GM21390 (cell line): ENCODE data around the gene STK4.

Experiments
- ATAC-seq: cut with Tn5 transposase; IDR thresholded peaks from one replicate; pipeline ENCODE4 v1.9.1; 2021; ENCODE audit not compliant: unreplicated experiment

STK4 gene

DNA sequence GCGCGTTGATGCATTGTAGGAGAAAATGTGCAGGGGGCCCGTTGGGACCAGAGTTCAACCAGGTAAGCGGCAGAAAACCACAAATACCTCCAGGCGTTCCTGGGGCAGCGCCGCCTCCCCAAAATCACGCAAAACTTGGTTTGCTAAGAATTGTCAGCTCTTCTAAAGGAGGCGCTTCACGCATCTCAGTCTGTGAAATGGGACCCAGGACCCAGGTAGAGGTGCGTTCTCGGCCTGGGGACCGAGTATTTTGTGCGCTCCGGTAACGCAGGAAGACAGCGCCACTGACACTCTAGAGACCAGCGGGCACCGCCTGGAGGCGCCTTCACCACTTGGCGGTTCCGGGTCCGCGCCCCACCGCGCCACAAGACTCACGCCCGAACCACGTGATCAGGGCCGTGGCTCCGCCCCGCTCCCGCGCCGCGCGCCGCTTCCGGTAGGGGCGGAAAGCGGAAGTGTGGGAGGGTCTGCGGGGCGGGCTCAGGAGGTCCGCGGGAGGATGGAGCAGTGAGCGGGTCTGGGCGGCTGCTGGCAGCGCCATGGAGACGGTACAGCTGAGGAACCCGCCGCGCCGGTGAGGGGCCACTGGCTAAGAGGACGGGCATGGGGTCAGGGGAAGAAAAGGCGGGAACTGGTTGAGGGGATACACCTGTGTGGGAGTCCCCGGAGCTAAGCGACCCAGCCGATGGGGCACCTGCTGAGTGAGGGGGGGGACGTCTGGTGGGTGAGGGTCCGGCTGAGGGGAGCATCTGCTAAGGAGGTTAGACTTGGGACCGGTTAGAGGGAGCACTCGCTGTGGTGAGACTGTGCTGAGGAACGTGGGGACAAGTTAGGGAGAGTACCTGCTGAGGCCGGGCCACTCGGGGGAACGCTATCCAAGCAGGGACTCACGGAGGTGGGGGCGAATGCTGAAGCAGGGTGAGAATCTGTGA lies at the start of gene STK4:
STK4 (plus strand) TSS at position 483 of the 932 bp plus-strand sequence; CDS start at position 540, 57 bp downstream.
- peak; percentile 68 for ATAC-seq

DNA sequence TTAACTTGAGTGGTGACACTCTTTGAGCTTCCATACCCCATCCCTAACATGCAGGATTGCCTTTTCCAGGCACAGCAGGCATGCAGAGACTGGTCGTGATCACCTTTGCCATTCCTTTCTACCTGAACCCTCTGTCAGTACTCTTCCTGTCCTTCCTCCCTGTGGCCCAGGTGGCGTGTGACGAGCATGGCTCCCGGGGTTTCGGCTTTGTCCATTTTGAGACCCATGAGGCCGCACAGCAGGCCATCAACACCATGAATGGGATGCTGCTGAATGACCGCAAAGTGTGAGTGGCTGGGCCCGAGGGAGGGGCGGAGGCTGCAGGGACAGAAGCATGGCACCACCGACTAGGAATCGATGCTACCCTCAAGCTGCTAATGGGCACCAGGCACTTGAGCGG lies 49.7 kb upstream of the STK4 start:
- ATAC-seq, result no peak

DNA sequence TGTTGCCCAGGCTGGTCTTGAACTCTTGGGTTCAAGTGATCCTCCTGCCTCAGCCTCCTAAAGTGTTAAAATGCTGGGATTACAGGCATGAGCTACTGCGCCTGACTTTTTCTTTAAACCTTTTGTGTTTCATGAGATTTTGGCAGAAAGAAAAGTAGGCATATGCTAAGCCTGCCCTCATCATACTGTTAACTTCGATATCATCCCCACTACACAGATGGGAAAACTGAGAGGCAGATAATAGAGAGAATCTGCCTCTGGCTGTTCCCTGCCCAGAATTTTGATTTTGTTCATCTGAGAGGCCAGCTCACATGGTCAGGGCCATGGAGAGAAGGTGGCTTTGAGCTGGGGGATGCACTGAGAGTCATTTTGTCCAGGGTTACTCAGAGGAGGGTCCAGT lies 48.9 kb upstream of the STK4 start:
- no peak for ATAC-seq

DNA sequence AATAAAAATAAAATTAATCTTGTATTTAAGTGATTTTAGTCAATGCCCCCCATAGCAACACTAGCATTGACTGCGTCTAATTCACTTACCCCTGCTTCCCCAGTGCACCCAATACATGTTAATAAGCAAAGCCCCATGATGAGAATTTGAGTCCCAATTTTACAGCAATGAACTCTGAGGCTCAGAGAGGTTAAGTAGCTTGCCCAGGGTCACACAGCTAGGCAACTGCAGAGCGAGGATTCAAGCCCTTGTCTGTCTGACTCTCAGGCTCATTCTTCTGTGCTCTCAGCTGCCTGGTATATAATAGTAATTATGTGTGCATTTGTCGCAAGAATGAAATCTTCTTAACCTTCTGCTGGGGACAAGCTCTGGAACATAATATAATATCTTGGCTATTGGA lies 48.0 kb upstream of the STK4 start:
- ATAC-seq, result no peak

DNA sequence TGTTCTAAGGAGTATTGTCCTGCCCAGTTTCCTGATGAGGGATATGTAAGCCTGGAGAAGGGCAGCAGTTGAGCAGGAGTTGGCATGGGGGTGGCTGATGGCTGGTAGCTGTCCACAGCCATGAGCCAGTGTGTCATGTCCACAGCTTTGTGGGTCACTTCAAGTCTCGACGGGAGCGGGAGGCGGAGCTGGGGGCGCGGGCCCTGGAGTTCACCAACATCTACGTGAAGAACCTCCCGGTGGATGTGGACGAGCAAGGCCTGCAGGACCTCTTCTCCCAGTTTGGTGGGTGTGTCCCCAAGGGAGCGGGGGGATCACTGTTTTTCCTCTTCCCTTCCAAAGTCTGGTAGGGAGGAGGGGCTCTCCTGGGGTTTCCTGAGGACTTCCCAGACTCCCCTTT lies 47.6 kb upstream of the STK4 start:
- no peak for ATAC-seq

DNA sequence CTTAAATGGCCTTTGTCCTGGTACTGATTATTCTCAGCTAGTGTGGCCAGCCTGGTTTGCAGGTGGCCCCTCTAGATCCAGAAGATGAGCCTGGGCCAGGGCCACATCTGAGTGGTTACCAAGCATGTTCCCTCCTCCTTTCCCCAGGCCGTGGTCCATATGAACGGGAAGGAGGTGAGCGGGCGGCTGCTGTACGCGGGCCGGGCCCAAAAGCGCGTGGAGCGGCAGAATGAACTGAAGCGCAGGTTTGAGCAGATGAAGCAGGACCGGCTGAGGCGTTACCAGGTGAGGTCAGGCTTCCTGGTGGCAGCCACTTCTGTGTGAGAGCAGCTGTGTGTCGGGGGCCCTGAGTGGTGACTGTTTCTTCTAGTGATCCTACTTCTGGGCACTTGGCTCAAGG lies 44.9 kb upstream of the STK4 start:
- ATAC-seq, result no peak

DNA sequence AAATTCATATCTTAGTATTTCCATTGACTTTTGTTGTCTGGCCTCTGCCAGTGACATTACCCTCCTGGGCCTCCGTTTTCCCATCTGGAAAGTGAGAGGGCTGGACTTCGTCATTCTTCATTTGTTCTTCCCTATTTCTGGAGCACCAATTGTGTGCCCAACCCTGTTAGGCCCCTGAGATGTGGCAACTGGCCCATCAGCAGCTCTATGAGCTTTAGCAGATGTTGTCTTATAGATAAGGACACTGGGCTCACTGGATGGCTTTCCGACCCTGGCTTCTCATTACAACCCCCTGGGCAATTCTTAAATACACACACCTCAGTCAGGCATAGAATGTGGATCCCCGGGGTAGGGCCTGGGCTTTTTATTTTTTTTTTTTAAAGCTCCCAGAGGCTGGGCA lies 41.8 kb upstream of the STK4 start:
- no peak for ATAC-seq

DNA sequence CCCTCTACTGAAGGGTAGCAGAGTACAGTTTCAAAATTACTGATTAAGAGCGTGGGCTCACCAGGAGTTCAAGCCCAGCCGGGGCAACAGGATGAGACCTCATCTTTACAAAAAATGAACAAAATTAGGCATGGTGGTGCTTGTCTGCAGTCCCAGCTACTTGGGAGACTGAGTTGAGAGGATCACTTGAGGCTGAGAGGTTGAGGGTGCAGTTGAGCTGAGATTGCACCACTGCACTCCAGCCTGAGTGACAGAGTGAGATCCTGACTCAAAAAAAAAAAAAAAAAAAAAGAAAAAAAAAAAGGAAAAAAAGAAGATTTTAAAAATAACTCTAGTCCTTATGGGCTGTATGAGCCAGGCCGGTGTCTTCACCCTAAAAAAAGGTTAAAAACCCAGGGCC lies 37.7 kb upstream of the STK4 start:
- ATAC-seq, result no peak

DNA sequence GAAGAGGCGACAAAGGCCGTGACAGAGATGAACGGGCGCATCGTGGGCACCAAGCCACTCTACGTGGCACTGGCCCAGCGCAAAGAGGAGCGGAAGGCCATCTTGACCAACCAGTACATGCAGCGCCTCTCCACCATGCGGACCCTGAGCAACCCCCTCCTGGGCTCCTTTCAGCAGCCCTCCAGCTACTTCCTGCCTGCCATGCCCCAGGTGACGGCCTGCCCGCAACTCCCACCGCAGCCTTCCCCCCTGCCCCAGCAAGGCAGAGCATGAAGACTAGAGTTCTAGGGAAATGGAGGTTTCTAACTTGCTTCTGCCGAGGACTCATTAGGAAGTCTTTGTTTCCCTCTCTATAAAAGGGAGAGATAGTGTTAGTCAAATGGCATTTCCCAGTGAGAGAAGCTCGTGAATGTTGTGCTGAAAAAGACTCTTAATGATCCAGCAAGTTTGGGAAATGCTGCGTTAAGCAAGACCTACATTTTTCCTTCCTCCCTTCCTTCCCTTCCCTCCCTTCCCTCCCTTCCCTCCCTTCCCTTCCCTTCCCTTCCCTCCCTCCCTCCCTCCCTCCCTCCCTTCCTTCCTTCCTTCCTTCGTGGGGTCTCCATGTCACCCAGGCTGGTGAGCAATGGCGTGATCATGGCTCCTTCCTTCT lies 35.7 kb upstream of the STK4 start:
- ATAC-seq, result no peak

DNA sequence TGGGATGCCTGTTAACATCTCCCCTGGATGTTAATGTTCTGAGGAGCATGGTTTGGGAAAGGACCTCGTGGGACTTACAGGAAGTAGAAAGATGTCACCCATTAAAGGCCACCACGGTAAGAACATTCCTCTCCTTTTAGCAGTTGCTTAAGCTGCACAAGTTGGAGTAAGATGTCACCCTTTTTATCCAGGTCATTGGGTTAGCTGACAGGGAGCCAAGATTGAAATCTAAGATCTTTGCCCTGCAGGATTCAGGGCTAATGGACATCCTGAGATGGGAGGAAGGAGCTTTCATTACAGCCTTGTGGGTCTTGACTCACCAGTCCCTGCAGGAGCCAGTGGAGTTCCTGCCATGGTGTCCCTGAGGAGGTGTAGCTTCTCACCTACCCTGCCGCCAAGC lies 34.4 kb upstream of the STK4 start:
- ATAC-seq, result no peak

DNA sequence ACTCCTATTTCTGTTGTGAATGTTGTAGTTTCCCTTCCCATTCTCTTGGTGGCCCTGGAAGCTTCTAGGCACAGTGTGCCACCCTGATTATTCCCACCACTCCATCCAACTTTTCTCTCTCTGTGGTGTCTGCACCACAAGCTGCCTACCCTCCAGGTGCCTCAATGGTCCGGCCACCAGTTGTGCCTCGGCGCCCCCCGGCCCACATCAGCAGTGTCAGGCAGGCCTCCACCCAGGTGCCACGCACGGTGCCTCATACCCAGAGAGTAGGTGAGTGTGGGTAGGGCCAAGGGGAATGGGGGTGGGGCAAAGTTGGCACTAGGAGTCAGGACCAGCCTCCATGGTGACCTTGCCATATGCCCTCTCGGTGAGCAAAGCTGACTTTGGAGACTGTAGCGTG lies 33.4 kb upstream of the STK4 start:
- no peak for ATAC-seq

DNA sequence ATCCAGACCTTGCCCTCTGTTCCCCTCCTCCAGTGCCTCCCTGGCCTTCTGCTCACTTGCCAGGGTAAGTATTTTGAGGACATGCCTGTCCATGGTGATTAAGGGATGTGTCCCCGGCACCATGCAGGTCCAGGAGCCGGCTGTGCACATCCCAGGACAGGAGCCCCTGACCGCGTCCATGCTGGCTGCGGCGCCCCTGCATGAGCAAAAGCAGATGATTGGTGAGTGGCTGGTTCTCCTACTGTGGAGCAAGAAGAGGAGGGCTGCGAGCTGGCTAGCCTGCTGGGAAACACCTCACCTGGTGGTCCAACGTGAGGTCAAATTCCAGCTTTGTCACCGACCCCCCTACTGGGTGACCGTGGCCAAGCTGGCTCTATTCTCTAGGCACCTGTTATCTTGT lies 29.8 kb upstream of the STK4 start:
- no peak for ATAC-seq

DNA sequence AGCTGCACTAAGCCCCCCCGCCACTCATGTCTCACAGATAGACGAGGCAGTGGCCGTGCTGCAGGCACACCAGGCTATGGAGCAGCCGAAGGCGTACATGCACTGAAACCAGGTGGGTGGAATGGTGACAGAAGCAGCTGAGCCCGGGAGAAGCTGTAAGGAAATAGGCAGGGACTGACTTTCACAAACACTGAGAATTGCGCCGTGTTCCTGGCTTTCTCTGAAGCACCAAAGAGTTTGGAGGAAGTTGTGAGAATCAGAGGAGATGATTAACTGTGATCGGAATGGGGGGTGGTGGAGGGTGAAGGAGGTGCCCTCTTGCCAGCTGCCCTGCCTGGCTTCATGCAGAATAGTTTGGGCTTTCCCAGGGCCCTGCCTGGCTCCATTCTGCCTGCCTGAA lies 27.7 kb upstream of the STK4 start:
- no peak for ATAC-seq

DNA sequence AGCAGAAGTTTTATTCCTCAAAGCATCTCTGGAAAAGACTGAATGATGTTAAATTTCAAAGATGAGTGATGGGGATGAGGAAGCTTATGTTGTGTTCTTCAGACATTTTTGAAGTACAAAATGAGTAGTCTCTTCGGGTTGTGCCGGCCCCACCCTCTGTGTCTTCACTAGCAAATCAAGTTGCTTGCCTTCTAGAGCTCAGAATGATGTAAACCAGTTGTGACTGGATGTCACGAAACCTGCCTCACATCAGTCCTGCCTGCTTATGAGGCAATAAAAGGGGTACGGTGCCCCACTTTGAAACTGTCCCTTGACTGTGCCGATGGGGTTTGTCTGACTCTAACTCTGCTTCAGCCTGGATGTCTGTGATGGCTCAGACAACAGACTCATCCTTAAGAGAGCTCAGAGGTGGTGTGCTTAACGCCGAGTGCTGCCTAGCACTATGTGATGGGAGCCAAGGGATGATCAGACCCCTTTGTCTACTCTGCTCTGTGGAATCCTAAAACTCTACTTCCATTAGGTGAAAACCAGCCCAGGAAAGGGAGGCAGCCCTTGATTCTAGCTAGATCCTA lies 25.1 kb upstream of the STK4 start:
- no peak for ATAC-seq

DNA sequence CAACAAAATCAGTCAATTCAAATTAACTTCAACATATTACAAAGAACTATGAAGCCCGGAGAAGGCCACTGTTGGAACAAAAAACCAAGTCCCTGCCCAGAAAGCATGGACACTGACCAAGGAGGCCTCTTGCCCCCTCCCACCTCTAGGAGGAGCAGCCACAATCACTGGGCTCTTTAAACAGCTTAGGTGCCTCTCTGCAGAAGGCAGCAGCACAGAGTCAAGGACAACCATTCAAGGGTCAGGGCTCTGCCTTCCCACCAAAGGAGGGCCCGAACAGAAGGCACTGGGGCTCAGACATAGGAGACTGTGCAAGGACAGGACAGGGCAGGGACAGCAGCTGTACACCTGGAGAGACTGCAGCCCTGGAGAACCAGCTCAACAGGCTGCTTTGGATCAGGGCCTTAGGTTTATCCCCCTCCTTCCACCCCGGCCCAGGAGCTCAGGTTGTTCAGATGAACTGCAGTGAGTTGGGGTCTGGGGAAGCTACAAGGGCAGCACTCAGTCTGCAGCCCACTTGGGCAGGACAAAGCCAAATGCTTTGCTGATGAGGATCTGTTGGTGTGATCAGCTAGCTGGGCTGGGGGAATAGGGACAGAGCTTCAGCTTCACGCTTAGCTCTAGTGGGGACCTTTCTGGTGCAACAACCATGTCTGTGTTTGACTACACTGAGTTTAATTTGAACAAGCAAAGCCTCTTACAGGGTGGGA lies 23.9 kb upstream of the STK4 start:
- no peak for ATAC-seq

DNA sequence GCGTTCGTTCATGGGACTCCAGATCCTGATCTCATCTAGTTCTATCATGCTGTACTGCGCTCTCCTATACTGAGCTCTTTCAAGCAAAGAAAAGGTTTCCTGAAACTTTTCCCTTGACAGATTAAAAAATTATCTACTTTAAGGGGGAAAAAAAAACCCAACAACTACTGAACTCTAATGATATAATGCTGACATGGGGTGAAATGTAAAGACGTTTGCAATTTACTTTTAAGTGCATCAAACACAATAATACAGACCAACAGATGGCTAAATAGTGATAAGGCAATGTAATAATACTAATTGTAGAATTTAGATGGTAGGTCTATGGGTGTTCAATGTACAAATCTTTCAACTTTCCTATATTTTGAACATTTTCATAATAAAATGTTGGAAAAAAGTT lies 22.5 kb upstream of the STK4 start:
- no peak for ATAC-seq

DNA sequence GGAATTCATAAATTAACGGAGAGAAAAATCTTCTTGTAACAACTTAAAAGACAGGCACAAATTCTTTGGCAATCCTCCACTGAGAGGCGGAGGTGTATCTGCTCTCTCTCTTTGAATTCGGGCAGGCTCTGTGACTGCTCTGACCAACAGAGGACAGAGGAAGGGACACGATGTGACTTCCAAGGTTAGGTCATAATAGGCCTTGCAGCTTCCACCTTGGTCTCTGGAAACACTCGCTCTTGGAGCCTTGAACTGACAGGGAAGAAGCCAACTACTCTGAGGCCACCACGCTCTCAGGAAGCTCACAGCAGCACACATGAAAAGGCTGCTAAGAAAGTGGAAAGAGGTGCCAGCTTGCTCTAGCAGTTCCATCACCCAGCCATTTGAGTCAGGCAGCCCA lies 21.1 kb upstream of the STK4 start:
- ATAC-seq, result no peak

DNA sequence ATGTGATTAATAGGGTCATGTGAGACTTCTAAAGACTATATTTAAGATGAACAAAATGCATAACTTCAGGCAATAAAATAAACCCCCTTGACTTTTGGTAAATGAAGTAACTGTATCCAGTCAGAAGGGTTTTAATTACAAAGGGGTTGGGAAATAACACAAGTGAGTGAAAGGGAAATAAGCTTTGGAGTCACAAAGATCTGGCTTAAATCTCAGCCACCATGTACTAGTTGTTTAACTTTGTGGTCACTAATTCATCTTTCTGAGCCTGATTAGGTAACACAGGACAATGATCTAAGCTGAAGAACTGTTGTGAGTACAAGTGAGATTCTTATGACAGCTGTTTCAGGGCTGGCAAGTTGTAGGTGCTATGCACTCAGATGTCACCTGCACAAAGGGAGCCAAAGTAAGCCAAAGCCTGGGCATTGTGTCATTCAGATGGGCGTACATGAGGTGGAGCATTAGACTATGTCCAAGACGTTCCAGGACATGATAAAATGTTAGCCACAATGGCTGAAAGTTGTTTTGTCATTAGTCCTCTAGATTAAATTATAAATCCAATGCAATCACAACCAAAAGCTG lies 19.9 kb upstream of the STK4 start:
- no peak for ATAC-seq

DNA sequence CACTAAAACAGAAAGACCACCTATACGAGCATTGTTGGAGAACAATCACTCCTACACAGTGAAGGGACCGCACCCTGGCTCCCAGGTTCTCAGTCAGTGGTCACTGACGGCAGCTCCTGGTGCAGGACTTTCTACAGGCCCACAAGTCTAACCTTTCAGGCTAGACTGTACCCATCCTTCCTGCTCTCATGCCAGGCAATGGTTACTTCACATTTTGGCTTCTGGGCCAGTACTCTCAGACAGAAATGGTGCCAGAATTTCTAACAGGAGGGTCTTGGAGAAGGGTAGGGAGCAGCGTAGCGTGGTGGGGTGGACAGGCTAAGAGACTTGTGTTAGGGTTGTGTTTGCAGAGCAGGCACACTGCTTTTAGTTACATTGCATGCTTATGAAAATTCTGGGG lies 18.2 kb upstream of the STK4 start:
- ATAC-seq, result no peak

DNA sequence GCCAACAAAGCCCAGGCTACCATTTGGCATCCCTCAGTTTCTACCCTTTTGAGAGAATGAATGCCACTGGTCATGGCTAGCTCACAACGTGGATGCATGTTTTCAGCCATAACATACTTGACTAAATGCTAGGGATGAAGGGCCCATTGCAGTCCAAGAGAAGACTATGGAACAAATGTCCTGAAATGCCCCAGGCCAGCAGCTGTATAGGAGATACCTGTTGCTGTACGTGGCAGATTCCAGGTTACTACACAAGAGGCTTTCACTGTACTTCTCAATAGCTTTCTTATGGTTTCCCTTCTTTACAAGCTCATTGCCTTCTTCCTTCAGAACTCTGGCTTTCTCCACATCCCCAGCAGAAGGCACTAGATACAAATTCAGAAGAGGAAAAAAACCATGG lies 17.8 kb upstream of the STK4 start:
- ATAC-seq, result no peak

DNA sequence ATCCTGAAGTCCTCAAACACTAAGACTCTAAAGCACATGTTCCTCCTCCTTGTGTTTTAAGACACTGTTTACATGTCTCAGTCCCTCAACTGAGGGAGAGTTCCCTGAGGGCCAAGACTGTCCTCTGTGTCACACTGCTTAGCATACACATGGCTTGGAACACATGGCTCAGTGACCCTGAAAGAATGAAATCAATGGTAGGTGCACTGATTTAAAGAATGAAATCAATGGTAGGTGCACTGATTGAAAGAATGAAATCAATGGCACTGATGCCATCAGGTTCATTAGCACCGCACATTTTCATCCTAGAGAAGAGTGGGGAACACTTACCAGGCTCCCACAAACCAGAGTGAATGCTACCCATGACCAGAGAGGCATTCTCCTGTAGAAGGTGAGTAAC lies 15.9 kb upstream of the STK4 start:
- no peak for ATAC-seq
